ENCODE data around the gene GSG1L. TPM values are rescaled to one million over a fixed set of nuclear protein-coding genes. Genes with fewer than 3 reads are reported as not detected.
"Not testable (repeated sequence)": the region's sequence is repeated elsewhere in the genome, so short reads cannot be mapped to it uniquely, and the experiment has no call there.

GSG1L gene
- total RNA-seq, 1 donor from 2014 or later, result 1.6 TPM

- Histone ChIP-seq H3K27ac (no peak overlapping the region), H3K4me1 (no peaks in the 10 kb centered on the region), H3K9me3 (no peaks in the 10 kb centered on the region), H3K27me3 (peaks cover 2% of the 10 kb centered on the region), H3K4me3 (no peak overlapping the region), H3K36me3 (no peaks in the 10 kb centered on the region)
- DNase-seq (peak; percentile 5), ATAC-seq (no peak)
- no peak for TF ChIP-seq CTCF (IDR thresholded peaks at IDR 0.05)
- intact Hi-C loops (cut with DNase I), result no loop called here
These were observed 81.3 kb downstream of the GSG1L start for GRCh38 chr16:27982184-27982583.

- DNase-seq (no peak), ATAC-seq (no peak)
- no peaks in the 10 kb centered on the region for H3K36me3 ChIP-seq
- H3K27ac ChIP-seq, result no peak overlapping the region
- peaks cover 6% of the 10 kb centered on the region for H3K27me3 ChIP-seq
- no peak for TF ChIP-seq CTCF (IDR thresholded peaks at IDR 0.05)
- H3K4me1 ChIP-seq, result no peaks in the 10 kb centered on the region
- no peak overlapping the region for H3K4me3 ChIP-seq
- H3K9me3 ChIP-seq, result no peaks in the 10 kb centered on the region
- intact Hi-C loops (cut with DNase I), result no loop called here
These were observed 82.4 kb downstream of the GSG1L start for GRCh38 chr16:27980919-27981700.

GRCh38 chr16:27980076-27980775 is 83.3 kb downstream of the GSG1L start:
- Histone ChIP-seq H3K36me3 (no peaks in the 10 kb centered on the region), H3K27ac (no peak overlapping the region), H3K4me1 (no peaks in the 10 kb centered on the region), H3K27me3 (peaks cover 6% of the 10 kb centered on the region), H3K4me3 (no peak overlapping the region), H3K9me3 (no peaks in the 10 kb centered on the region)
- ATAC-seq, result no peak
- no peak for TF ChIP-seq CTCF (IDR thresholded peaks at IDR 0.05)
- intact Hi-C loops (cut with DNase I), result no loop called here
- peak; percentile 59 for DNase-seq

- intact Hi-C loops (cut with DNase I); DNase-seq; H3K4me3 ChIP-seq; H3K27me3 ChIP-seq; H3K36me3 ChIP-seq; ATAC-seq; H3K27ac ChIP-seq; H3K4me1 ChIP-seq; H3K9me3 ChIP-seq: not testable (repeated sequence)
These were observed 83.8 kb downstream of the GSG1L start for GRCh38 chr16:27979668-27980067.

- intact Hi-C loops (cut with DNase I), result no loop called here
These were observed 84.6 kb downstream of the GSG1L start for GRCh38 chr16:27978876-27979275.

More at GRCh38 chr16:27978876-27979275, 84.6 kb downstream of the GSG1L start:
- ATAC-seq, result no peak
- Histone ChIP-seq H3K4me3 (no peak overlapping the region), H3K36me3 (no peaks in the 10 kb centered on the region), H3K27ac (no peak overlapping the region), H3K27me3 (peaks cover 6% of the 10 kb centered on the region), H3K9me3 (no peaks in the 10 kb centered on the region), H3K4me1 (no peaks in the 10 kb centered on the region)
- TF ChIP-seq CTCF (IDR thresholded peaks at IDR 0.05), result no peak
- no peak for DNase-seq

Data from upper lobe of right lung (tissue), 1 donor.